Neural progenitor cell (in vitro differentiated cells): ENCODE data around the gene COL23A1.

Experiments
- CTCF ChIP-seq: fragments of 200-600 bp; sonication (generic); IDR thresholded peaks from 2 replicates; pipeline ENCODE4 v1.5.1; 2017; ENCODE audit warnings: antibody characterized with exemption, mild to moderate bottlenecking
- EZH2 ChIP-seq: fragments of 200-600 bp; sonication (generic); IDR thresholded peaks from 2 replicates; pipeline ENCODE4 v1.6.1; 2017; ENCODE audit warnings: antibody characterized with exemption, mild to moderate bottlenecking, moderate library complexity

- TF ChIP-seq CTCF = no peak
- TF ChIP-seq EZH2 = no peak
These were observed 258.0 kb downstream of the COL23A1 start for GRCh38 chr5:178332210-178332641.
